AG08395 (cell line): ENCODE data around the gene CEP350.
"Not testable (repeated sequence)": the region's sequence is repeated elsewhere in the genome, so short reads cannot be mapped to it uniquely, and the experiment has no call there.

ENCODE experiments used
- DNase-seq: peaks from one replicate; pipeline ENCODE4 v3.0.0; 2012; ENCODE audit warnings: mixed read lengths, low spot score

The CEP350 gene

DNA sequence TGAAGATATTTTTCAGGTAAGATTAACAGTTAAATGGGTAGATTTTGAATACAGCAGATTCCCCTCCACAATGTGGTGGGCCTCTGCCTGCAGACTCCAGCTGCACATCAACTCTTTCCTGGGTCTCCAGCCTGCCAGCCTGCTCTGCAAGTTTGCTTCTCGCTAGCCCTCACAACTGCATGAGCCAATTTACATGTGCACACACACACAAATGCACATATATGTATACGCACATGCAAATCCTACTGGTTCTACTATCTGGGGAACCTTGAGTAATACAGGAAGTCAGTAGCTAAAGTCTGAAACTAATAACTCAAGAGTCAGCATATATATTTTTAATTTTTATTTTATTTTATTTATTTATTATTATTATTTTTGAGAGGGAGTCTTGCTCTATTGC, 165.2 kb downstream of the CEP350 start:
- no peak for DNase-seq

DNA sequence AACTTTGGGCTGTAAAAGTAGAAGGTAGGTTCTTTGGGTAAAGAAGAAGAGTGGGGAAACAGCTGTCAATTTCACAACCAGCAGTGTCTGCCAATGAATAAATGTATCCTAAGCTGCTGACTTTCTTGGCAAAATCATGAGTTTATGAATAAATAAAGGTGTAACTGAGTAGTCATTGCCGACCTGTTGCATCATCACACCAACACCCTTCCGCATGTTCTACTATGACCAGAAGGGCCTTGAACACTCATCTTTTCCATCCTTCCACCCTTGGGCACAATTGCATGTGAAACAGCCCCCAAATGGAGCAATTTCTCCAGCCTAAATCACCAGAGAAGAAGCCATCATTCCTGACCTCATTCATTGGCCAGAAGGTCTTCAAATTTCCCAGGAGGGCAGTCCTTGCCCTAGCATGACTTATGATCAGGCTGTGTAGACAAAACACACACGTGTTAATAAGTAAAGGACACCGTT, 168.9 kb downstream of the CEP350 start:
- DNase-seq = peak; percentile 24

DNA sequence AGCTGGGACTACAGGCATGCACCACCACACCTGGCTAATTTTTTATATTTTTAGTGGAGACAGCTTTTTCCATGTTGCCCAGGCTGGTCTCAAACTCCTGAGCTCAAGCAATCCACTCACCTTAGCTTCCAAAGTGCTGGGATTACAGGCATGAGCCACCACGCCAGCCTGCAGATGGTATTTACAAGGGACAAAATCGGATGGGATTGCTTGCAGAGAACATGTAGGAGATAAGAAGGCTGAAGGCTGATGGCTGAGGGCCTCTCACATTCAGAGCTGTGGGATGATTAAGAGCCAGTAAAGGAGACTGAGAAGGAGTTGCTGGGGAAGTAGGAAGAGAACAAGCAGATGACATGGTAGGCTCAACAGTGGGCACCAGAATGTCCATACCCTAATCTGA, 176.0 kb downstream of the CEP350 start:
- no peak for DNase-seq

DNA sequence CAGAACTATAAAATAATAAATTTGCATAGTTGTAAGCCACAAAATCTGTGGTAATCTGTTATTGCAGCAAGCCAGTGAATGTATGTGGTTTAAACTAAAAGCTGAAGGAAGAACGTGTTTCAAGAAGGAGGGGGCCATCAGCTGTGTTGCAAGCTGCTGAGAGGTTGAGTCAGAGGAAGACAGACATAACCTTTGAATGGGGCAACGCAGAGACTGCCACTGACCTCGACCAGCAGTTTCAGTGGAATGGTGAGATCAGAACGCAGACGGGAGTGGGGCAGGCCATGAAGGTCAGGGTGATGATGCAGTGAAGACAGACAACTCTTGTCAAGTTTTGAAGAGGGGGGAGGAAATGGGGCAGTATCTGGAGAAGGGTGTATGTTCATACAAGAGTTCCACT, 176.9 kb downstream of the CEP350 start:
- DNase-seq = peak; percentile 86

DNA sequence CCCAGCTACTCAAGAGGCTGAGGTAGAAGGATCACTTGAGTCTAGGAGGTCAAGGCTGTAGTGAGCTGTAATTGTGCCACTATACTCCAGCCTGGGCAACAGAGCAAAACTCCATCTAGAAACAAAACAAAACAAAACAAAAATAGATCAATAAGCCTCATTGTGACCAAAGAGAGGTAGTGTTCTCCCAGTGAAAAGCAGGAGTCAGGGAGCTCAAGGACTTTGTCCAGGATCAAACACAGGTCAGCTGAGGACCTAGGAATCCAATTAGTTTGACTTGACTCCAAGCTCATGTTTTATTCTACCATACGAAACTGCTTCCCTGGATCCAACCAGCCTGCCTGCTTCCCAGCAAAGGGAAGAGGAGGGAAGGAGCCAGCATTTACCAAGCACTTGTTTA, 178.6 kb downstream of the CEP350 start:
- DNase-seq = no peak

DNA sequence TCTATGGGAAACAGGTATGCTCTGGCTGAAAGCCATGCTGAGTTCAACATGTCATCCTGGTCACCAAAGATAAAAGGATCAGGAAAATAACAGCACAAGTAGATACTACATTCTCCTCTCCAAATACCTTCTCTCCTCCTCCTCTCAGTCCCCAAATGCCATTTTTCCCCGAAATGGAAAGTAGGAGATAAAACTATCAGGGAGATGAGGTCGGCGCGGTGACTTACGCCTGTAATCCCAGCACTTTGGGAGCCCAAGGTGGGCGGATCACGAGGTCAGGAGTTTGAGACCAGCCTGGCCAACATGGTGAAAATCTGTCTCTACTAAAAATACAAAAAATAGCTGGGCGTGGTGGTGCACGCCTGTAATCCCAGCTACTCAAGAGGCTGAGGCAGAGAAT, 179.1 kb downstream of the CEP350 start:
- not testable (repeated sequence) for DNase-seq

DNA sequence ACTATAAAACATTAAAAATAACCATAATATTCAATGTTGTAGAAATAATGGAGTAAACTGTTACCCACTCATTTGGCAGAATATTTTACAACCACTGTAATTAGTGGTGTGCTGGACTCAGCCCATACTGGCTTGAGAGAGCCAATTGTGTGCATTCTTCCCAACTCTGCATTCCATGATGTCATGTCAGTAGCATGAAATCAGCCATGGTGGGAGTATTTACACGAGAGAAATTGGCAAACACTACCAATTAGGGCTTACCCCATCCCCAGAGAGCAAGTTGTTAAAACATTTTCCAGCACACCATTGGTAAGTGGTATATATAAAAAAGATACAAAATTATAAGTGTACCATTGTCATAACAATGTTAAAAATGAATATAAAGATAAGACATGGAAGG, 180.9 kb downstream of the CEP350 start:
- DNase-seq = no peak

DNA sequence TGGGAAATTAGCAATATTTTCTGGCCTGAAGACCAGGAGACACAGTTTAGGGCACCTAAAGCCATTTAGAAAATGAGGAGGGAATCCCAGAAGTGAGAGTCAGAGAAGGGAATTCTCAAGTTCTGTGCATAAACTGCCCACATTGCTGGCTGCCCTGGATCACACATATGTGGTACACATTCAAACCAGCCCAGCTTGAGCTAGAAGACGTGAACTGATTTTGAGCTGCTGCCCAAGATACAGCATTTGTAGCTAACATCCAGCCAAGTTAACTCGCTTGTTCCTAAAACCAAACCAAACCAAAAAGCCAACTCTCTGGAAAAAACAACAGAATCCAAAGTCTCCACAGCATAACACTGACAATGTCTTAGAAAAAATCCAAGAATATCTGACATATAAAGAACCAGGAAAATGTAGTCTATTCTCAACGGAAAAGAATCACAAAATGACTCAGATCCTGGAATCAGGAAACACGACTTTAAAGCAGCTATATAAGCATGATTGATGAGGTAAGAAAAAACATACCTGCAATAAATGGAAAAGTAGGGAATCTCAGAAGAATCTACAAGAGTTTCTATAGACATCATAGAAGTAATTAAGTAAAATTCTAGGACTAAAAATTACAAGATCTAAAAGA, 181.8 kb downstream of the CEP350 start:
- no peak for DNase-seq

DNA sequence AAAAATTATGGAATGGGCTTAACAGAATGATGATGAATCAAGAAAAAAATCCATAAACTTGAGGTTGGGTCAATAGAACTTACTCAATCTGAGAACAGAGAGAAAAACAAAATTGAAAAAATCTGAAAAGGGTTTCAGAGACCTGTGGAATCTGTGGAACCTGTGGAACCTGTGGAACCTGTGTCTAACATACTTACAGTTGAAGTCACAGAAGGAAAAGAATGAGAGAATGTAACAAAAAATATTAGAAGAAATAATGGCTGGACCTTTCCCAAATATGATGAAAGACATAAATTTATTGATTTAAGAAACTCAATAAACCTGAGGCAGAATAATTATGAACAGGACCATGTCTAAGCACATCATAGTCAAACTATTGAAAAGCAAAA, 182.4 kb downstream of the CEP350 start:
- no peak for DNase-seq

DNA sequence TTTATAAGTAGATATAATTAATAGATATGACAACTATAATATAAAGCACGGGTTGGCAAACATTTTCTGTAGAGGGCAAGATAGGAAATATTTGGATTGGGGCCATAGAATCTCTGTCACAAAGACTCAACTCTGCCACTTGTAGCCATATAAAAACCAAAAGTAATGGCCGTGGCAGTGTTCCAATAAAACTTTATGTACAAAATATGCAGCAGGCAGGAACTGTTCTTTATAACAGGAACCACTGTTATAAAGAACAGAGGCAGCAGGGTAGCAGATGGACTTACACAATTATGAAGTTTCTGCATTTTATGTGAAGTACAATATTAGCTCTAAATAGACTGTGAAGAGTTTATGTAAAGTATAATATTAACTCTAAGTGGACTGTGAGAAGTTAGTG, 183.2 kb downstream of the CEP350 start:
- no peak for DNase-seq

DNA sequence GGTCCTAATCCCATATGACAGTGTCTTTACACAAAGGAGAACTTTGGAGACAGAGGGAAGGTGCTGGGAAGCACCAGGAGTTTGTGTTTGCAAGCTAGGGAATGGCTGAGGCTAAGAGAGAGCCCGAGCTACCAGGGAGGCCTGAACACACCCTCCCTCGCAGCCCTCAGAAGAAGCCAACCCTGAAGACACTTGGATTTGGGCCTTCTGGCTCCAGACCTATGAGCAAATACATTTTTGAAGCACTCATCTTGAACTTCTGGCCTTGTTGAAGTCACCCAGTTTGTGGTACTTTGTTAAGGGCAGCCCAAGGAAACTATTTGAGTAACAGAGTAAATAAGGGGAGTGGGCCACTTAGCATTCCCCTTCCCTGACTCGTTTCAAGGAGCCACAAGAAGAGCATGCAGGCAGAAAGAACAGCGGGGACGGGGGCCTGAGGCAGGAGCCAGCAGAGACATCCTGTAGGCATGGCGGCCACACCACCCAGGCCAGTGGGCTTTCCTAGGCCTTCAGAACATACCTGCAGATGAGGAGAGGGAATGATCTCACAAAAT, 186.8 kb downstream of the CEP350 start:
- no peak for DNase-seq

DNA sequence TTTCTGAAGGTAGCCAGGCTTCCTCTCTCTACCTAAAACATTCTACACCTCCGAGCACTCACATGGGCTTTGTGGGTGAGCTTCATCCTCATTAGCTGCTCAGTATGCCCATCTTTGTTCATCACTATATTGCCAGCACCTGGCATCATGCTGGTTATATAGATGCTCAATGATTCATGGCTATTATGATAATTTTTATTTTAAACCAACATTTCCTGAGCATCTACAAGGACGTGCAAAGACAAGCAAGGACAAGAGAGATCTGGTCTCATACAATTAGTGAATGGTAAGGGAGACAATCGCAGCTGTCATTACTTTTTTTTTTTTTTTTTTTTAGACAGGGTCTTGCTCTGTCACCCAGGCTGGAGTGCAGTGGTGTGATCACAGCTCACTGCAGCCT, 188.7 kb downstream of the CEP350 start:
- no peak for DNase-seq

DNA sequence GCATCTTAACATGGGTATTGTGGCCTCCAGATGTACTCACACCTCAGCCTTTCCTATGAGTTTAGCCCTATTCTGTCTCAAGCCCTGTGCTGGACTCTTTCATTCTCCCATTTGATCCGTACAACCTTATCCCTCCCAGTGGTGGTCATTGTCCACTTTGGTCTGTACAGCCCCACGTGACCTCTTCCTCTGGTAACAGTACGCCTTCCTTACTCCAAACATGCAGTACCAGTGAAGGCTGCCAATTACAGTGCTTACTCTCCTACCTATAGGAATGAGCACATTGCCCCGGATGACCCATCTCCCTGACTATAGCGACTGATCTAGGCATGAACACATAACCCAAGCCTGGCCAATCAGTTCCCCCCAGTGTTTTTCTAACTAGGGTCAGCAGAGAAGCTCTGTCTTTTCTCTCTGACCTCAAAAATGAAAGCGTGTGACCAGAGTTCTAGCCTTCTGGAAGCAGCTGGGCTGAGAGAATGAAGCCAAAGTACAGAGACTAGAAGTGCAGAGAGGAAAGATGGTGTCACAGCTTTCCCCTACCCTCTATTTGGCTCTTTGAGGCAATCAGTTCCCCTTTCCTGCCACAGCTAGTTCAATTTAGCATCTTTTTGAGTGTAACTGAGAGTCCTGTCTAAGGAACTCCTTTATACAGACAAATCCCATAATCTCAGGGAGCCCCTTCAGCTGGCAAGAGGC, 190.2 kb downstream of the CEP350 start:
- DNase-seq = no peak

DNA sequence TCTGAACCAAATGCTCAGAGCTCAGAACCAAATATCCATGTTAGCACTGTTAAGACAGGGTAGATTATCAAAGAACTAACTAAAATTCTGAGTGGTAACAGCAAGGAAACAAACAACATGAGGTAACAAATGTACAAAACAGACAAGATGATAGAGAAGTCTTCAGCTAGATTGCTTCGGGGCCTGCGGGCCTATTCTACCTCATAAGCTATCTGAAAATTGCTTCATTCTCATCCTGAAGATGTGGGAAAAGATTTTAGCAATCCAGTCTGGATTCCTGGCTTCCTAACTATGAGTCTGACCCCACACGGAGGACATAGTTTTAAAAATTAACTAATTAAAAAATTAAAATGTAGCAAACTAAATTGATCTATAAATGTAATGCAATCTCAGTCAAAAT, 190.8 kb downstream of the CEP350 start:
- DNase-seq = no peak

DNA sequence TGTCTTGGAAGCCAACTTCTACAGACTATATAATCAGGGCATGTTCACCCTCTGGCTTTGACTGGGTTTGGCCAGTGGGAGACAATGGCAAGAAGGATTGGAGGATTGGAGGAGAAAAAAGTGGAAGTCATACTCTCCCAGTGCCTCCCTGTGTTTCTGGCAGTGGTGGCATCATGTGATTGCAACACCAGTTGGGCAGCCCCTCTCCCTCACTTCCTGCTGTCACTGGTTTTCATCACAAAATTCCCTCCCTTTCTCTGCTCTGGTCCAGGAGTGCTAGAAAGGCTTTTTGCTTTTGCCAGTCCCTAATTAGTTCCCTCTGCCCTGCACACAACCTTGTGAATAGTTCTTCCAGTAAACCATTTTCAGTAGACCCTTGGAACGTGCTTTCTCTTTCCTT, 196.4 kb downstream of the CEP350 start:
- DNase-seq = no peak

DNA sequence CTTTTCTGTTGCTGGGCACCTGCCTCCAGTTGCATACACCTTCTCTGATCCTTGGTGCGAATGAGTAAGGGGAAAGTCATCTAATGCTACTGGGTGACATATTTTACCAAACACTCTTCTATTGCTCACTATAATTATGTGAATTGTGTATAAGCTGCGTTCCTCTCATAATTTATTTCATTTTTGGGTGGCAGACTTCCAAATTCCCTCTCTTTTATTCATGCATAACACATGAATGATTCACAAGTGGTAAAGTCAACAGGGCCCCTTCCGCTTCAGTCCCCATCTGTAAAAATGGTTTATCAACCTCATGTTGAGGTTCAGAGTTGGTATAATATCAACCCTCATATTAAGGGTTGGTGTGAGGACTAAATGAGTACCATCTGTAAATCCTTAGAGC, 196.9 kb downstream of the CEP350 start:
- peak; percentile 72 for DNase-seq

DNA sequence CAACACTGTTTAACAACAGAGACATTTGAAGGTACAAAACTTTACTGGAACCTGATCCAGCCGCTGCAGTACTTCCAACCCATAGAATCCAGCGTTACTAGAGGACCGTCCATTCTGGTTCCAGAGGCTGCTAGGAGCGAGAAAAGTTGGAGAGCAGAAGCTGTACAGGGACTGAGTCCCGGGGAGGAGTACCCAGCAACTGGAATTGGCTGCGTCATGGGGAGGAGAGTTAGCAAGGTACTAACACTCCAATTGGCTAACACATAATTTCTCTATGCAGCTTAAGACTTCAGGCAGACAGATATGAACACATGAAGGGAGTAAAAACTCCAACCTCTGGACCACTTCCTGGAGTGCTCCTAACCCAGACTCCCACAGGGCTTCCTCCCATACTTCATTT, 198.0 kb downstream of the CEP350 start:
- DNase-seq = no peak

DNA sequence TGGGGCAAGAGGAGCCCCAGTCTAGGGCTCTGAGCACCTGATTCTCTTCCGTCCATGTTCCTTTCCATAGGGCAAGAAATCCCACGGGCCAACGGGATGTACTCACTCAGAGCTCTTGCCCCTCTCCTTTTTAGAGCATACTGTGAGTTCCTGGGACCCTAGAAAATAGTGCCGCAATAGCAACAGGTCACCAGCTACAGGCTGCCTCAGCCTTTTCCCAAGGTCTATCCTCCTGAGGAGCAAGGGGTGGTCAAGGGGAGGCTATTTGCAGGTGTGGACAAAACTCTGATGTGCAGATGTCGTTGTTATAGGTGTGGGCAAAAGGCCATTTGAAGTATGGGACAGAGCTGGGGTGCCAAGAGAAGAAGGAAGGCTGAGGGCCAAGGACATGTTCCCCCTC, 198.4 kb downstream of the CEP350 start:
- DNase-seq = no peak

DNA sequence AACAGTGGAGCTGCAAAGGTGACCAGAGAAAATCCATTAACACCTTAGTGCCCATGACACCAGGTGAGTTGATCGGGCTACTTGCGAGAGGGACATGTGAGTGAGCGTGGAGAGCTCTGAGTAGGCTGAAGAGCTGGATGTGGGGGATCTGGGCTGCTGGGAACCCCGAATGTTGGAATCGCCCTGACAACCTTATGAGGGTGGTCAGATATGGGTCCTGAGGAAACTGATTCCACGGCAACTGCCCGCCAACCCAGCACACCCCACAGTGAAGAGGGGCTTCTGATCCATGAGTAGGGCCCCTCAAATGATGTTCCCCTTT, 199.4 kb downstream of the CEP350 start:
- DNase-seq = no peak

DNA sequence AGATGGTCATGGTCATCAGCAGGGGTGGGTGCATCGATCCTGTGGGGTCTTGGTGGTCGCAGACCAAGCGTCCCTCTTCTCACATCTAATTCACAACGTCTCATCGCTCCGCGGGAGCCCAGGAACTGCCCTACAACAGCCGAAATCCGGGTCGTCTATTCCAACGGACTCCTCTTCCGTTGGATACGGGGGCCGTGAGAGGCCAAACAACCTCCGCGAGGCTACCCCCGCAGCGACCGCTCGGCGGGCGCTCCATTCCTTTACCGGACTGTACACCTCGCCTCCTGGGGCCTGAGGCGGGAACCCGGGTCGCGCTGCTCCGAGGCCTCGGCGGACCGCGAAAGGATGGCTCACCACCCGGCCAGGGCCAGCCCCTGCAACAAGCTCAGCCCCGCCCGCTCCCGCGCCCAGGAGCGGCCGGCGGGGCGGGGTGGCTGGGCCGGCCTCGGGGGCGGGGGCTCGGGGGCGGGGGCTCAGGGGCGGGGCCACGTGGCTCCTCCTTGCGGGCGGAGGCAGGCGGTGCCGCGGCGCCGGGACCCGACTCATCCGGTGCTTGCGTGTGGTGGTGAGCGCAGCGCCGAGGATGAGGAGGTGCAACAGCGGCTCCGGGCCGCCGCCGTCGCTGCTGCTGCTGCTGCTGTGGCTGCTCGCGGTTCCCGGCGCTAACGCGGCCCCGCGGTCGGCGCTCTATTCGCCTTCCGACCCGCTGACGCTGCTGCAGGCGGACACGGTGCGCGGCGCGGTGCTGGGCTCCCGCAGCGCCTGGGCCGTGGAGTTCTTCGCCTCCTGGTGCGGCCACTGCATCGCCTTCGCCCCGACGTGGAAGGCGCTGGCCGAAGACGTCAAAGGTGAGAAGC, 199.9 kb downstream of the CEP350 start, which contains the start of gene QSOX1:
TSS of gene QSOX1 (plus strand) at position 545 of the 857 bp plus-strand sequence. CDS start at position 584, 39 bp downstream.
- peak; percentile 98 for DNase-seq

DNA sequence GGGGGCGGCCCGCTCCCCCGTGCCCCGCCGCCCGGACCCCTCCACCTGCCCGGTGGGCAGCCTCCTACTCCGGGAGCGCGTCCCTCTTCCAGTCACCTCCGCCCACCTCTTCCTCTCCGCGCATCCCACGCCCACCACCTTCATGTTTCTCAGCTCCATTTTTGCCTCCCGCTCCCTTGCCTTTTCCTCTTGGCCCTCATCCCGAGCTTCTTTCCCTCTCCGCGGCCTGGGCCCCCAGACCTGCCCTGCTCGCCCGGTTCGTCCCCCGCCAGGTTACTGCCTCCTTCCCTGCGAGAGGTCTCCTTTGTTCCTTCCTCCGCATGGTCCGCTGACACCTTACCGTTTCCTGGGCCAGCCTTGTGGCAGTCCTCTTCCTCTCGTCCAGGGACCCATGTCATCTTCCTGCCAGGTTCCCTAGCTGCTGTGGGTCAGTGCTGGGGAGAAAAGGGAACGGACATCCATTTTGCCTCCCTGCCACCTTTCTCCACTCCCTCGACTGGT, 200.6 kb downstream of the CEP350 start:
- DNase-seq = no peak

DNA sequence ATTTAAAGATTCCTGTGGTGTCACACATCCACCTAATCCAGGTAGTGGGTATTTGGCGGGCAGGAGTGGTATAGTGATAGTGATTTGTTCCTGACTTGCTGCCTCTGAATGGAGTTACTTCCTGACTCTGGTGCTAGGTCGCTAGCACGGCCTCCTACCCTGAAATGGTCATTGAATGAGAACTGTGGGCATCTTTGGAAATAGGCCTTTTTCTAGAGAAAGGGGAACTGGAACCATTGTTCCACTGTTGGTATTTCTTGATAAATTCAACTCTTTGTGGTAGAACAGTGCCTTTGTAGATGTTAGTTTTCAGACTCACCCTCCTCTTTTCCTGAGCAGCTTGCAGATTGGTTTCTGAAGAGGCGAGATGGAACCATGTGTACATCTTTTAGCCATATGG, 201.6 kb downstream of the CEP350 start:
- no peak for DNase-seq
